Activated naive CD8-positive, alpha-beta T cell treated with anti-CD3 and anti-CD28 coated beads, Interleukin-2, amount 50 U/mL, for 24 hours (primary cell): ENCODE measurements around the gene ERP44.
A peak's percentile ranks its signal among the peaks of the same experiment; 100 is the strongest.

Source experiments
- ATAC-seq: fragments of 150-1000 bp; cut with Tn5 transposase; one replicate; pipeline ENCODE4 v1.10.0; 2021
- DNase-seq: peaks from one replicate; pipeline ENCODE4 v3.0.0; 2021
- H3K27ac Mint-ChIP-seq: one replicate; pipeline ENCODE4 v1.8.0; 2021; ENCODE audit warnings: mild to moderate bottlenecking, mixed read lengths
- H3K27me3 Mint-ChIP-seq: one replicate; pipeline ENCODE4 v1.8.0; 2021; ENCODE audit warnings: mixed read lengths
- H3K36me3 Mint-ChIP-seq: one replicate; pipeline ENCODE4 v1.8.0; 2021; ENCODE audit warnings: low read depth, mixed read lengths
- H3K4me1 Mint-ChIP-seq: one replicate; pipeline ENCODE4 v1.8.0; 2021; ENCODE audit warnings: mixed read lengths
- H3K4me3 Mint-ChIP-seq: one replicate; pipeline ENCODE4 v1.8.0; 2021; ENCODE audit warnings: mild to moderate bottlenecking, moderate library complexity, mixed read lengths
- H3K9me3 Mint-ChIP-seq: one replicate; pipeline ENCODE4 v1.8.0; 2021; ENCODE audit warnings: mixed read lengths

Gene ERP44

DNA sequence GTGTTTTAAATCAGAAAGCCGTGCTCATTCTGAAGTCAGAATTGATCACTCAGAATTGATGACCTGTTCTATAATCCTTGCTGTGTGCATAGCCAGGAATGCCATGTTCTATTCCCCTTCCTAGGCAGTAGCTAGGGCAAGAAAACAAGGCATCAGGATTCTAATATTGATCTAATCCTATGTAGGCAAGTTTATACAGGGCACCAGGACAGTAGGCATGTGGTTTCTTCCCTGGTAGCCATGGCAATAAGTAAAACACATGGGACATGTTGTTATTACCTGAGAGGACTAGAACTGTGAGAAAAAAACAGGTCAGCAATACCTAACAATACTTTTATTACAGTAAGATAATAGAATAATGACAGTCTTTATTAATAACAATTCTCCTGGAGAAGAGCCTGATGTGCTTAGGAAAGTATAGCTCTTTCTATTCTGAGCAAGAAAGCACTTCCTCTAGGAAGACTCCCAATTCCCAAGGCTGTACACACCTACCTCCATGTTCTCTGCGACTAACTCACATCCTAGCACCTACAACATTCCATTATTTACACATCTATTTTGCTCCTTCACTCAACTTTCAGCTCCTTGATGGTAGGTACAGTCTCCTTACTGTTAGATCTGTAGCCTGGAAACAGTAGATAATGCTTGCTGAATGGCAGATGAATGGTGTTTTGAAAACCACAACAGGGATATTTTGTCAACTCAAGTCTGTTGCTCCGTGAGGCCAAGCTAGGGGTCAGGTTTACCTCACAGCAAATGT lies 121.6 kb downstream of the ERP44 start:
- Mint-ChIP-seq H3K27me3 (no peaks in the 10 kb centered on the region), H3K36me3 (peaks cover 11% of the 10 kb centered on the region), H3K4me1 (no peaks in the 10 kb centered on the region), H3K9me3 (no peaks in the 10 kb centered on the region), H3K27ac (no peak overlapping the region), H3K4me3 (no peak overlapping the region)
- DNase-seq, result no peak
- ATAC-seq, result no peak

DNA sequence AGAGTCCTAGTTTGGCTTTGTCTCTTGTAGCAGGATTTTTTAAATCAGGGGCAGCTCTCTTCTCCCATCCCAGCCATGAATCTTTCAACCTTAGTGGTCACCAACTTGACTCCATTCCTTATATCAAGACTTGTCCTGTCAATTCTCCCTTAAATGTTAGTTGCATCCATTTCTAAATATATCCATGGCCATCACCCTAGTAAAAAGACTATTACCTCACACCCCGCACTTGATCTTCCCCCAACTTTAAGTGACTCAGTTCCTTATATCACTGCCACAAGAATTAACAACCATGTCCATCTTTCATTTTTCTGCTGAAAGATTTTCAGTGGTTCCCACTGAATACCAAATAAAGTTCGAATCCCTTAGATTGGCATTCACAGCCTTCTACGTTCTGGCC lies 125.3 kb downstream of the ERP44 start:
- Mint-ChIP-seq H3K9me3 (no peaks in the 10 kb centered on the region), H3K4me1 (no peaks in the 10 kb centered on the region), H3K27me3 (no peaks in the 10 kb centered on the region), H3K4me3 (no peak overlapping the region), H3K27ac (no peak overlapping the region), H3K36me3 (peaks cover 14% of the 10 kb centered on the region)
- no peak for ATAC-seq
- DNase-seq, result no peak

DNA sequence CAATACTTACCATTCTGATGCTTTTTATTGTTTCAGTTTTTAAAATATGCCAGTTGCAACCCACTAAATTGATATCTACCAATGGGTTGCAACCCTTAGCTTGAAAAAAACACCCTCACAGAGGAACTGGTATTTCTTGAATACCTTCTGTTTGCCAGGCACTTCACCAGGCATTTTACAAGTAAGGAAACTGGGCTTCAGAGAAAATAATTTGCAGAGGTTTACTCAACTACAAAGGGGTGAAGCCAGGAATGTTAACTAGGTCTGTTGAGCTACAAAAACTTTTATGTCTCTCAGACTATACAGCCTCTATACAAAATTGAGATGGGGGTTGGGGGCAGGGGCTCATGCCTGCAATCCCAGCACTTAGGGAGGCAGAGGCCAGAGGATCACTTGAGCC lies 127.4 kb downstream of the ERP44 start:
- Mint-ChIP-seq H3K27ac (no peak overlapping the region), H3K4me3 (no peak overlapping the region), H3K4me1 (no peaks in the 10 kb centered on the region), H3K27me3 (no peaks in the 10 kb centered on the region), H3K9me3 (no peaks in the 10 kb centered on the region), H3K36me3 (peaks cover 20% of the 10 kb centered on the region)
- no peak for DNase-seq
- no peak for ATAC-seq

DNA sequence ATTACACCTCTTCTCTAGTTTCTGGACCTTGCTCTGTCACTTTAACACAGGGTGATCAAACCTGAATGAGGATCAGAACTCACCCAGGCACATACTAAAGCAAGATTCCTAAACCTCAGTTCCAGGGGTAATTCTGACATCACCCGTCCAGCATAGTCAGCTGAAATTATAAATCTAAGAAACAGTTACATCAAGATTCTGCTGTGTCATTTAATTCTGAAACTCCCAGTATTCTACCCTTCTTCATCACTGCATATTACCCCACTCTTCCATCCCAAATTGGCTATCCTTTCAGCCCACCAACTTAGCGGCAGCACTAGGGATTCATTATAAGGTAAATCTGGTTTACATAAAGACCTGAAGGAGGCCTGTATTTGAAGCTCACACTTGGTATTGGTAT lies 128.3 kb downstream of the ERP44 start:
- ATAC-seq (no peak), DNase-seq (no peak)
- Mint-ChIP-seq H3K4me1 (no peaks in the 10 kb centered on the region), H3K36me3 (peaks cover 20% of the 10 kb centered on the region), H3K27ac (no peak overlapping the region), H3K4me3 (no peak overlapping the region), H3K9me3 (no peaks in the 10 kb centered on the region), H3K27me3 (no peaks in the 10 kb centered on the region)

DNA sequence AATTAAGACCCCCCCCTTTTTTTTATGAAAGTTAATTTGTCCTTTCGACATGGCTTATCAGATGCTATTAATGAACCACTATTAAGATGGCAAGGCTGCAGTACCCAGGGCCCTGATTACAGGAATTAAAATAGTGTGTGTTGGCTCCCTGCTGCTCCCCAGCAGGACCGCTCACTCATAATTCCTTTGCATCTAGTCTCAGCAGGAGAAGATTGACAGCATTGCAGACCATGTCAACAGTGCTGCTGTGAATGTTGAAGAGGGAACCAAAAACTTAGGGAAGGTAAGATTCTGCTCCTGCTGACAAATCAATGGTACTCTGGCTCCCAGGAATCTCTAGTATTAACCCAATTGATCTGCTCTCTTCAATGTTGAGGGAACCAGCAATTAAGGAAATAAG lies 131.3 kb downstream of the ERP44 start:
- Mint-ChIP-seq H3K27me3 (no peaks in the 10 kb centered on the region), H3K36me3 (peaks cover 23% of the 10 kb centered on the region), H3K4me3 (no peak overlapping the region), H3K27ac (no peak overlapping the region), H3K4me1 (no peaks in the 10 kb centered on the region), H3K9me3 (no peaks in the 10 kb centered on the region)
- DNase-seq, result no peak
- no peak for ATAC-seq

DNA sequence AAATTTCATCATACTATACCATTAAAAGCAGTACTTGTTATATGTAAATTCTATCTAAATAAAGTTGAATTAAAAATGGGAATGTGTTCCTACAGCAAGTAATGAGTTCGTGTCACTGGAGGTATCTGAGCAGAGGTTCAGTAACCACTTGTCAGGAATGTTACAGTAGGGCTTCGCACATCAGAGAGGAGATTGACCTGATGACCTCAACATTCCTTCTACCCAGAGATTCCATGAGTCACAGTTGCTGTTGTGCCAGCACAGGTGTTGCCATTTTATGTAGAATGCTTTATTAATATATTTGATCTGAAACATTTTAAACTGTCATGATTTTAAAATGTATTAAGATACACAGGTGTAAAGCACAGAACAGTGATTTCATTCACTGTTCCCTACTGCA lies 132.1 kb downstream of the ERP44 start:
- Mint-ChIP-seq H3K4me1 (no peaks in the 10 kb centered on the region), H3K27ac (no peak overlapping the region), H3K36me3 (peaks cover 26% of the 10 kb centered on the region), H3K27me3 (no peaks in the 10 kb centered on the region), H3K9me3 (no peaks in the 10 kb centered on the region), H3K4me3 (no peak overlapping the region)
- ATAC-seq (no peak), DNase-seq (no peak)

DNA sequence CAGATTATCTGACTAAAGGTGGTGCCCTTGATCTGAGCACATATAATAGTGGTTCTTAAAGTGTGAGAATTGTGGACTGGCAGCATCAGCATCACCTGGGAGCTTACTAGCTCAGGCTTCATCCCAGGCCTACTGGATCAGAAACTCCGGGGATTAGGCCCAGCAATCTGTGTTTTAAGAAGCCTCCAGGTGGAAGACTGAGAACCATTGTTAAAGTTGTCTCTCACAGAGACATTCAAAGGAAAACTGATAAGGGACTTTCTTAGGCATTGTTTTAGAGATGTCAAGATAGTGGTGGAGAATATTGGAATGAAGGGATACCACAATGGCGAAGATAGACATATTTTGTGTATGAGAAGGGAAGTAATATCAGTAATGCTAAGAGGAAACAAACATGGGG lies 132.8 kb downstream of the ERP44 start:
- no peak for ATAC-seq
- H3K4me3 Mint-ChIP-seq, result no peak overlapping the region
- H3K9me3 Mint-ChIP-seq, result no peaks in the 10 kb centered on the region
- no peaks in the 10 kb centered on the region for H3K27me3 Mint-ChIP-seq
- H3K36me3 Mint-ChIP-seq, result peaks cover 32% of the 10 kb centered on the region
- H3K4me1 Mint-ChIP-seq, result no peaks in the 10 kb centered on the region
- DNase-seq, result no peak
- H3K27ac Mint-ChIP-seq, result no peak overlapping the region

DNA sequence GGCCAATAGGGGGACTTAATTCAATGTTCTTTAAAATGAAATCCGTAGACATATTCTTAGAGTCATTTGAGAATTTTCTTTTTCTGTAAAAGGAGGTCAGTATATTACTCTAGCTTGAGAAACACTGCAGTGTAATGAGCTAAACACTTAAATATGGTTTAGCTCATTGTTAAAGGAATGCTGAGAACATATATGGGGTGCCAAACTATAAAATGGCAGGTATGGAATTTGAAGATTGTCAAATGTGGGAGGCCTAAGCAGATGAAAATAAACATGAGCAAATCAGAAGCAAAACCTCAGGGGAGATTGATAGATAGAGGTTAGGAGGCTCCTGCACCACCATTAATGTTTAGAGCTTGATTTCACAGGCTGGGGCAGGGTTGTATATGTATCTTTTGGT lies 134.5 kb downstream of the ERP44 start:
- Mint-ChIP-seq H3K9me3 (no peaks in the 10 kb centered on the region), H3K4me3 (no peak overlapping the region), H3K36me3 (peaks cover 31% of the 10 kb centered on the region), H3K27ac (no peak overlapping the region), H3K27me3 (no peaks in the 10 kb centered on the region), H3K4me1 (no peaks in the 10 kb centered on the region)
- DNase-seq, result no peak
- ATAC-seq, result no peak

DNA sequence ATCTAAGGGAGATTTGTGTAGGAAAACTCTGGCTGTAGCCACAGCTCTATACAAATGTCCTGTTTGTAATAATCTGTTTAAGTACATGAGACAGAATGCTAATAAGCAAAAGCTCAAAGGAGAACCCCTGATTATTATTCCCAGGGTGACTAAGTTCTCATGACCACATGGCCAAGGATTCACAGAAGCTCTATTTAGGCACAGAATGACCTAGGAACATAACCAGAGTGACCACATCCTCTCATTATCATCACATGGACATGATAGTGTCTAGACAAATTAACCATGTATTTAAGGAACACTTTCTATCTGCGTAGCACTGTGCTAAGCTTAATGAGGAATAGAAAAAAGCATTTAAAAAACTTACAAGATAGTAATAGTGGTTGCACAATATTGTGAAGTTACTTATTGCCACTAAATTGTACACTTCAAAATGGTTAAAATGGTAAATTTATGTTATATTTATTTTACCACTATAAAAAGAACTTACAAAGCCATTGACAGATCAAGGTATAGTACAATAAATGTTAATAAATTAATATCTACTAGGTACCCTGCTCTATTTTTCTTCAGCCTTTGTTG lies 136.0 kb downstream of the ERP44 start:
- Mint-ChIP-seq H3K36me3 (peaks cover 29% of the 10 kb centered on the region), H3K9me3 (no peaks in the 10 kb centered on the region), H3K4me1 (no peaks in the 10 kb centered on the region), H3K27ac (no peak overlapping the region), H3K27me3 (no peaks in the 10 kb centered on the region), H3K4me3 (no peak overlapping the region)
- no peak for DNase-seq
- ATAC-seq, result no peak

DNA sequence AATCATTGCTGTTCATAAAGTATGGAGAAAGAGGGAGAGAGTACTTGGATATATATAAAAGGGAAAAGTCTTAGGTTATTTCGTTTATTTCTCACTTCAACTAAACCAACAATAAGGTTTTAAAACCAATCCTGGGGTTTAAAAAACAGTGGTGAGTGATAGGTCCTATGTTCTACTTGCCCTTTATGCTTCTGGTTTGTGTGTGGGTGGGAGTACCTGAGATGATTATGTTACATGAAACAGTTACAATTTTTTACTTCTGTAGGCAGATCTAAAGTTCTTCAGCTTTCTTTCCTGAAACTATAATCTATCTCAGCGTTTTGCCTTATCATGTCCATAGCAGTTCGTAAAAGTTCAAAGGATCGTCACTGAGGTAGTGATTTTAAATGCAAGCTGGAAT lies 143.2 kb downstream of the ERP44 start:
- ATAC-seq, result peak; percentile 86
- no peaks in the 10 kb centered on the region for H3K27me3 Mint-ChIP-seq
- peaks cover 32% of the 10 kb centered on the region for H3K36me3 Mint-ChIP-seq
- peaks cover 27% of the 10 kb centered on the region for H3K4me1 Mint-ChIP-seq
- DNase-seq, result no peak
- H3K27ac Mint-ChIP-seq, result peak overlapping the region; percentile 57
- peak overlapping the region; percentile 32 for H3K4me3 Mint-ChIP-seq
- no peaks in the 10 kb centered on the region for H3K9me3 Mint-ChIP-seq

DNA sequence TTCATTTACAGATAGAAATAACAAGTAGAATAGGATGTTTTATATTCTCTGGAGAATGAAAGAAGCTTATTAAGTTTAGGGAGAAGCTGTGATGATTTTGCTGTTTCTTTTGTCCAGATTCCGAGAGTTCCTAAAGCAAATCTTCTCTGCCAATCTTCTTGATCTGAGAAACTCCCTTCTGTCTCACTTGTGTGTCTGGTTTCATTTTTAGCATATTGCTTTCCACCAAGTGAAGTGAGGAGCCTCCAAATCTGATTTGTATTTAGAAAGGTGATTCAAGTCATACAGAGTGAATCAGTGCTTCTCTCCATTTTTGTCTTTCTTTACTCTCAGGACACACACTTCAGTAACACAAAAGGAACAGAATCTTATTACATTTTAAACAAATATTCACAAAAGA lies 144.0 kb downstream of the ERP44 start:
- peak overlapping the region; percentile 36 for H3K4me3 Mint-ChIP-seq
- no peaks in the 10 kb centered on the region for H3K9me3 Mint-ChIP-seq
- peaks cover 30% of the 10 kb centered on the region for H3K4me1 Mint-ChIP-seq
- no peaks in the 10 kb centered on the region for H3K27me3 Mint-ChIP-seq
- ATAC-seq, result peak; percentile 76
- no peak for DNase-seq
- peaks cover 34% of the 10 kb centered on the region for H3K36me3 Mint-ChIP-seq
- H3K27ac Mint-ChIP-seq, result peak overlapping the region; percentile 73

DNA sequence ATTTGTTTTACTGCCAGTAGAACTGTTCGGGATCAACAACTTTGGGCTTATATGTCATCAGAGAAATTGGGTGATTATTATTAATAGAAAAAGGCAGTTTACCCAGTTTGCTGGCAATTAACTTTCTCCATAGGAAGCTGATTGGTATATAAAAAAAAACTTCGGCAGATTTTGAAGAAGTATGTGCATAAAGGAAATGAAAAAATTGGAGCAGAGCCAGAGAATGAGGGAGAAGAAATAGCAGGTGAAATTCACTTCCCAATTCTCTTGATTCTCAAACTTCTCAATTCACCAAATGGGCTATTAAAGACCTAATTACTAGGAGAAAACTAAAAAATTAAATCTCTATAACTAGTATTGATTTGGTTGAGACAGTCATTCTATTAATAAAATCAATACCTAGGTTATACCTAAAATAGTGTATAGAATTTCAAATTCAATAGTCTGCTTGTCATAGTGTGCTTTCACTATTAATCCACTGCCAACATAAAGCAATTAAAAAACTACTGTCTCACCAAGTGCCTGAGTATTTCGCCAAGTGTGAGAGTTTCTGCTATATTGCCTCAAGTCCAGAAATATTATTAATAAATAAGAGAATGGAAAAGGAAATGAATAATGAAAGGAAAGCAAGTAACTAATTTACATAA lies 144.8 kb downstream of the ERP44 start:
- Mint-ChIP-seq H3K27ac (no peak overlapping the region), H3K27me3 (no peaks in the 10 kb centered on the region), H3K36me3 (peaks cover 33% of the 10 kb centered on the region), H3K4me1 (peaks cover 30% of the 10 kb centered on the region), H3K4me3 (no peak overlapping the region), H3K9me3 (no peaks in the 10 kb centered on the region)
- ATAC-seq, result no peak
- no peak for DNase-seq

DNA sequence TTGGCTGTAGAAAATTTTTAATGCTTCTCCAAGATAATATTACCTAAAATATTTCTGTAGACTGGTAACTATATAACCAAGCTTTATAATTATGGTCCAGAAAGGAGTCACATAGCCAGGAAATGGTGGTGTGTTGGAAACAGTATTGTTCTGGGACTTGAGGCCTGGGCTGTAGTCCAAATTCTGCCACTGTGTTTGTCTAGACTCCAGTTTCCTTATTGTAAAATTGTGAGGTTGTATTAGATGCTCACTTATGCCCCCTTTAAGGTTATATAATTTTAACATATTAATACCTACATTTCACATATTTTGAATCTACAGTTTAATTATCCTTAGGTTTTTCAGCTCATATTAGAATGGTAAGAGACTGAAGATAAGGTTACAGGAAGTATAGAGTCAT lies 149.9 kb downstream of the ERP44 start:
- Mint-ChIP-seq H3K36me3 (peaks cover 19% of the 10 kb centered on the region), H3K27me3 (no peaks in the 10 kb centered on the region), H3K4me3 (no peak overlapping the region), H3K9me3 (no peaks in the 10 kb centered on the region), H3K27ac (no peak overlapping the region), H3K4me1 (peaks cover 12% of the 10 kb centered on the region)
- DNase-seq, result no peak
- ATAC-seq, result no peak

DNA sequence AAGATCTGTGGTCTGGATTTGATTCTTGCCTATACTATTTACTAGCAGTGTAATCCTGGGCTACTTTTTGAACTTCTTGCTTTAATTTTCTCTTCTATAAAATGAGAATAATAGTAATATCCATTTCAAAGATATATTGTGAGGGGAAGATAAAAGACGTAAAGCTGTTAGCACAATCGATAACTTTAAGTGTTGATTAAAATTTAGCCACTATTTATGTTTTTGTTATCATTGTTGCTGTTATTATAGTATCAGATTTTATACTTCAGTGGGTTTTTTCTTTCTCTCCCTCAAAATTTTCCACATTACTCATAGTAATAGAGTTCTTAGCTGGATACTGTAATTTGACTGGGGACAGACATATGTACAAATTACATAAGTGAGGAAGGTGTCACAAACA lies 150.3 kb downstream of the ERP44 start:
- Mint-ChIP-seq H3K4me3 (no peak overlapping the region), H3K27me3 (no peaks in the 10 kb centered on the region), H3K9me3 (no peaks in the 10 kb centered on the region), H3K36me3 (peaks cover 21% of the 10 kb centered on the region), H3K4me1 (peaks cover 8% of the 10 kb centered on the region), H3K27ac (no peak overlapping the region)
- DNase-seq (no peak), ATAC-seq (no peak)

DNA sequence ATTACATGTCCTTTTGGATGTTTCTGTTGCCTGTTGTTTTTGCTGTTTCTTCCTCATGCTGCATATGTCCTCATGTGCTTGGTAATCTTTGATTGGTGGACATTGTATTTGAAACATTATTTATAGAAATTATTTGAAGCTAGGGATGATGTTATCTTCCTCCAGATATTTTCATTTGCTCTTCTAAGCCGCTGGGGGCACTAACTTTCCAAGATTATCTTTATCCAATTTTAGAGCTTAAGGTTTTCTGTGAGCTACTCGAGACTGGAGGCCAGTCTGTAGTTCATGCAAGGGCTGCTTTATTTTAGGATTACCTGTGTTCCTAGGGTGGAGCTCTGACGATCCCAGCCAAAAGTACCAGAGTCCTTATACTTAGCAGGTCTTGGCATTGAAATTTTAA lies 151.4 kb downstream of the ERP44 start:
- H3K36me3 Mint-ChIP-seq, result peaks cover 18% of the 10 kb centered on the region
- no peak overlapping the region for H3K4me3 Mint-ChIP-seq
- H3K9me3 Mint-ChIP-seq, result no peaks in the 10 kb centered on the region
- no peak for DNase-seq
- peaks cover 6% of the 10 kb centered on the region for H3K4me1 Mint-ChIP-seq
- H3K27ac Mint-ChIP-seq, result no peak overlapping the region
- no peak for ATAC-seq
- H3K27me3 Mint-ChIP-seq, result no peaks in the 10 kb centered on the region
